Thoracic aorta endothelial cell (primary cell): ENCODE results near the gene LILRA2. TPM values are rescaled to one million over a fixed set of nuclear protein-coding genes. Genes with fewer than 3 reads are reported as not detected.

Experiments used
- small RNA-seq: library from RNA; depleted of rRNA; stranded (forward); fragments of <200 nt; gene quantifications from one replicate; pipeline ENCODE3, GENCODE V24; 2012
- total RNA-seq: library from RNA; depleted of rRNA; stranded (reverse); fragments of >200 nt; gene quantifications from 2 replicates; pipeline ENCODE4 v1.2.3, GENCODE V29; 2012

LILRA2 gene
- total RNA-seq: not detected in 2 replicates

GRCh38 chr19:54573330-54573872, at the start of gene LILRA2:
Gene LILRA2, plus strand, starts transcription at chr19:54573790. Its CDS starts 89 bp downstream, at chr19:54573879.

GRCh38 chr19:54593445-54593844, 19.9 kb downstream of the LILRA2 start, which contains the start of gene LILRA1:
Gene LILRA1, plus strand, starts transcription at chr19:54593632. Its CDS starts 613 bp downstream, at chr19:54594245.

GRCh38 chr19:54630262-54630661, 56.7 kb downstream of the LILRA2 start, which contains the start of gene LILRB1:
Gene LILRB1, plus strand, starts transcription at chr19:54630484. Its CDS starts 590 bp downstream, at chr19:54631074.

Small RNA genes lying within 50 kb of the gene (small RNA-seq; reads per million reads assigned to genes)
- gene AC245036.2: not detected

Other genes with a start within 250 kb of the LILRA2 start
- not detected in 2 replicates for gene LILRA4, start 234.6 kb upstream of the LILRA2 start, total RNA-seq
- gene LAIR1, start 208.9 kb upstream of the LILRA2 start, total RNA-seq: not detected in 2 replicates
- not detected in 2 replicates for gene TTYH1, start 158.3 kb upstream of the LILRA2 start, total RNA-seq
- gene LENG8, start 124.6 kb upstream of the LILRA2 start, total RNA-seq: 46.4 and 74.3 TPM in 2 replicates
- 3.6 TPM in 2 replicates for gene LENG9, start 110.0 kb upstream of the LILRA2 start, total RNA-seq
- gene CDC42EP5, start 100.5 kb upstream of the LILRA2 start, total RNA-seq: 27.1 and 27.4 TPM in 2 replicates
- not detected in 2 replicates for gene LAIR2, start 71.0 kb upstream of the LILRA2 start, total RNA-seq
- gene LILRA1, start 19.8 kb downstream of the LILRA2 start, total RNA-seq: not detected in 2 replicates
- gene LILRB1, start 56.7 kb downstream of the LILRA2 start, total RNA-seq: not detected in 2 replicates
- gene LILRB4, start 89.2 kb downstream of the LILRA2 start, total RNA-seq: not detected in 2 replicates
- not detected in 2 replicates for gene KIR3DL3, start 150.7 kb downstream of the LILRA2 start, total RNA-seq
- gene KIR2DL3, start 164.7 kb downstream of the LILRA2 start, total RNA-seq: not detected in 2 replicates
- gene KIR2DL1, start 196.0 kb downstream of the LILRA2 start, total RNA-seq: not detected in 2 replicates
- gene KIR2DL4, start 229.8 kb downstream of the LILRA2 start, total RNA-seq: not detected in 2 replicates
- gene KIR3DL1, start 242.7 kb downstream of the LILRA2 start, total RNA-seq: not detected in 2 replicates